A549 treated with CpdA at 1 μM for 4 hours (cell line): ENCODE measurements around the gene C22orf39. TPM values are rescaled to one million over a fixed set of nuclear protein-coding genes. Genes with fewer than 3 reads are reported as not detected.

ENCODE experiments used
- total RNA-seq: library from RNA; stranded (reverse); fragments of 200-300 nt; extraction: Qiagen RNA extraction; gene quantifications from 5 replicates; pipeline ENCODE4 v1.2.3, GENCODE V29; 2022; ENCODE audit warnings: low read depth

The C22orf39 gene, protein sequence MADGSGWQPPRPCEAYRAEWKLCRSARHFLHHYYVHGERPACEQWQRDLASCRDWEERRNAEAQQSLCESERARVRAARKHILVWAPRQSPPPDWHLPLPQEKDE
- total RNA-seq: 11.7 to 16.0 TPM (median 14.3 TPM) in 5 replicates

DNA sequence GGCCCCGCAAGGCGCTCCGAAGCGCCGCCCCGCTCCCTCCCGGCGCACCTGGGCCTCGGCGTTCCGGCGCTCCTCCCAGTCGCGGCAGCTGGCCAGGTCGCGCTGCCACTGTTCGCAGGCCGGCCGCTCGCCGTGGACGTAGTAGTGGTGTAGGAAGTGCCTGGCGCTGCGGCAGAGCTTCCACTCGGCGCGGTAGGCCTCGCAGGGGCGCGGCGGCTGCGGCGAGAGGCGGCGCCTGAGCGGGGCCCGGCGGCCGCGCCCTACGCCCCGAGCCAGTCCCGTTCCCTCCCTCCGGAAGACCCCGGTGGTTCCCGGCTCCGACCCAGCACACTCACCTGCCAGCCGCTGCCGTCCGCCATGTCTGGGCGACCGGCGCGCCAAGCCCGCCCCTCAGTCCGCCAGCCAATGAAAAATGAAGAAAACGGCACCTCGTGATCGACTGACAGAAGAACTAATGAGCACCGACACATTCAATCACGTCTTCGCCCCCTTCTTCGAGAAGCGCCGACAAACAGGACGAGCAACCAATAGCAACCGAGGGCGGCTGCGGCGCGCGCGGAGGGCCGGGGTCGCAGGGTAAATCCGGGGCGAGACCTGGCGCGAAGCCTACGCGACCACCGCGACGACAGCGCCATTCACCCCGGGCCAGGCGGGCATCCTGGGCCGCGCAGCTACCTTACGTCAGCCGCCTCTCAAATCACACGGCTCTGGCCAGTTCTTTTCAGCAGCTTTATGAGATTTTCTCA, at the start of gene C22orf39:
TSS of gene C22orf39 (minus strand) at position 382 of the 746 bp plus-strand sequence. CDS start at position 359, 23 bp downstream.

DNA sequence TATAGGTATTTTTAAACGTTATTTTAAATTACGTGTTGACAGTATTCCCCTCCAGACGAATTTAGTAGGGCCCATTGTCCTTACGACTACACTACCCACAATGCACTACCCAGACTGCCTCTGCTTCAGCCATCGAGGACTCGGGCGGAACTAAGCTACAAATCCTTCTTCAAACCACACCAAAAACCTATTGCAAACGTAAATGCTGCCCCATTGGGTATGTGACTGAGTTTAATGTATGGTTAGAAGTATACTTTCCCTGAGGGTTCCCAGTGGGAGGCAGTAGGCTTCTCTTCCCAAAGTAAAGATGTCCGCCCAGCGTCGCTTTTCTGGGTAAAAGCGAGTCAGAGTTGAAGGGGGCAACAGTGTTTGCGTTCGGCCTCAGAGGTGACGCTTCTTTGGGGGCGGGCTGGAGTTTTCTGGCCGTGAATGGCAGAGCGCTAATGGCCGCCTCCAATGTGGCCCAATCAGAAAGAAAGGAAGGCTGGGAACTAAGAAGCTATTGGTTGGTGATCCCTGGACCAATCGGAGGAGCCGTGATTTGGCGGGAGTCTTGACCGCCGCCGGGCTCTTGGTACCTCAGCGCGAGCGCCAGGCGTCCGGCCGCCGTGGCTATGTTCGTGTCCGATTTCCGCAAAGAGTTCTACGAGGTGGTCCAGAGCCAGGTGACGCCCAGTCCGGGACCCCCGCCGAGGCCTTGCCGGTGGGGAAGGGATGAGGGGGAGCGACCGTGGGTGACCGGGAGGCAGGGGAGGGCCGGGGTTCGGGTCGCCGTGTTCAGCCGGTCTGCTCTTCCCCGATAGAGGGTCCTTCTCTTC, 32.1 kb upstream of the C22orf39 start, which contains the start of gene CDC45:
TSS of gene CDC45 (plus strand) at position 566 of the 818 bp plus-strand sequence. CDS start at position 615, 49 bp downstream.

DNA sequence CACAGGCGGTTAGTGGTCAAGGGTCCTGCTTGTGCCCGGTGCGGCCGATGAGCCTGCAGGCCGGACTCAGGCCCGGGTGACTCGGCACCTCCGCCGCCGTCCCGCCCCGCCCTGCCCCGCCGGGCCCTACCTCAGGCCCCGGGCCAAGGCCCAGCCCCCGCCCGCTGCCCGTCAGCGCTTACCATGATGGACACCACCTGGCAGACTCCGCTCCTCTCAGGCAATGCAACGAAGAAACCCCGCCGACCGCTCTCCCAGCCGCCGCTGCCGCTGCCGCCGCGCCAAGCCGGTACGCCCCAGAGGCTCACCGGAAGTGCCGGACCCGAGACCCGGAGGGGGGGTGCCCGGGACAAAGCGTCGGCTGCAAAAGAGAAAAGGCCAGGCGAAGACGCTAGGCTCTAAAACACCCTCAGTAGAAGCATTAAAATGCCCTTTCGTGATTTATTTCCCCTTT, 31.4 kb upstream of the C22orf39 start, which contains the start of gene UFD1:
TSS of gene UFD1 (minus strand) at position 293 of the 454 bp plus-strand sequence. CDS start at position 185, 108 bp downstream.

DNA sequence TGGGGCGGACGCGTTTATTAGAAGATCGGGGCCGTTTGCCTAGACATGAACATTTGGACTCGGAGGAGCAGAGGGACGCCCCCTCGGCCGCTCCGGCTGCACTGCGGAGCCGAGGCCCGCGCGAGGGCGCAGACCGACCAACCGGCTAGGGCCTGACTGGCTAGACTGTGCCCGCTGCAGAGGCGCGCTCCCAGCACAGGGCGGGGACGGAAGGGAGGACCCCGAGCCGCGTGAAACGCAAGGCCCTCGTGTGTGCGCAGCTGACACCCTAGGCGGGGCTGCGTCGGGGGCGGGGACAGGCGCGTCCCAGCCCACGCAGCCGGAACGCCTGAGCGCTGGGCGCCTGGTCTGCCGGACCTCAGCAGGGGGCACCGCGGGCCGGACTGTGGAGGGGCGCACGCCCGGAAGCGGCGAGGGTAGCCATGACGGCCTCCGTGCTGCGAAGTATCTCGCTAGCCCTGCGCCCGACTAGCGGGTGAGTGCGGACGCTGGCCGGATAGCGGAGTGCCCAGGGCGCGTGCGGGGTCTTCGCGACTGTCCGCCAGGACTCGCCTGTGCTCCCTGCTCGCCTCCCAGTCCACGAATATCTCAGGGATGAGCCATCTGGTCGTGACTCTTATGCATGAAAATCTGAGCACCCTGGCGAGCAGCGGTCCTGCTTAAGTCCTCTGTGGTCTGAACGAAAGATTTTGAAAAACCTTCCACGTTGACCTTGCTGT, 15.2 kb downstream of the C22orf39 start, which contains the start of gene MRPL40:
TSS of gene MRPL40 (plus strand) at position 413 of the 719 bp plus-strand sequence. CDS start at position 423, 10 bp downstream.

DNA sequence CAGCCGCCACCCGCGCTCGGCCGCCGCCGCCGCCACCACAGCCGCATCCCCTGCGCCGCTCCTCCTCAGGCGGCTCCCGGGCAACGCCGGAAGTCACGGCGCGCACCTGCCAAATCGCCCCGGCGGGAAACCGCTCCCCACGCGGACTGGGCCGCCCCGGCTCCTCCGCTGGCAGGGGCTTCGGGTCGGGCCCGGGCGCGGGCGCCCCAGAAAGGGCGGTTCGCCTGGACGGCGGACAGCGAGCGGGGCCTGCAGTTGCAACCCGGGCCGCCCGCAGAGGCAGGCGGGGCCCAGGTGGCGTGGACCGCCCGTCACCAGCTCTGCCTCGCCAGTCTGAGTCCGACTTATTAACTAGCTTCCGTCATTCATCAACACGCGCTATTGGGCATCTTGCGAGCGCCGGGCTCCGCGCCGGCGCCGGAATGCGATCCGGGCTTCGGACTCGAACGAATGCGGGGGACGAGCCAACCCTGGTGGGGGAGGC, 15.8 kb downstream of the C22orf39 start, which contains the start of gene HIRA:
TSS of gene HIRA (minus strand) at position 85 of the 484 bp plus-strand sequence. CDS start 257 bp downstream, outside the sequence.

Other genes with a start within 250 kb of the C22orf39 start
- gene CLTCL1, start 156.0 kb downstream of the C22orf39 start, total RNA-seq: 3.5 to 5.8 TPM (median 5.4 TPM) in 5 replicates
- gene HIRA, start 16.0 kb downstream of the C22orf39 start, total RNA-seq: 19.8 to 25.1 TPM (median 24.4 TPM) in 5 replicates
- 38.2 to 47.5 TPM (median 47.0 TPM) in 5 replicates for gene MRPL40, start 15.2 kb downstream of the C22orf39 start, total RNA-seq
- gene UFD1, start 31.5 kb upstream of the C22orf39 start, total RNA-seq: 93.2 to 102 TPM (median 100 TPM) in 5 replicates
- 24.1 to 27.9 TPM (median 24.8 TPM) in 5 replicates for gene CDC45, start 32.2 kb upstream of the C22orf39 start, total RNA-seq
- not detected in 5 replicates for gene CLDN5, start 76.7 kb upstream of the C22orf39 start, total RNA-seq